Heart right ventricle (tissue), 16 donors: ENCODE data around the gene TXNRD2. TPM values are rescaled to one million over a fixed set of nuclear protein-coding genes. Genes with fewer than 3 reads are reported as not detected.

Experiments used
- ATAC-seq, 8 donors: fragments of 200-7000 bp; cut with Tn5 transposase; one replicate each; pipeline ENCODE4 v1.9.1; 2020; ENCODE audit warnings: mild to moderate bottlenecking in 8 of 8, moderate library complexity in 8 of 8, moderate number of reproducible peaks in 1 of 8
- DNase-seq, 2 donors: peaks; one replicate each; pipeline ENCODE4 v3.0.0-alpha.2; 2020
- H3K27ac ChIP-seq, 10 donors: fragments of 200-600 bp; sonication (generic) in 2 of 10; one replicate each; pipeline versions ENCODE4 v1.5.0 to v1.8.0; 2020 to 2022; ENCODE audit warnings: mild to moderate bottlenecking in 3 of 10
- H3K27me3 ChIP-seq, 7 donors: fragments of 200-600 bp; one replicate each; pipeline ENCODE4 v1.8.0; 2021 to 2022; ENCODE audit warnings: mild to moderate bottlenecking in 2 of 7
- H3K36me3 ChIP-seq, 9 donors: fragments of 200-600 bp; sonication (generic) in 1 of 9; one replicate each; pipeline versions ENCODE4 v1.5.0 to v1.8.0; 2020 to 2022; ENCODE audit warnings: mild to moderate bottlenecking in 2 of 9
- H3K4me1 ChIP-seq, 9 donors: fragments of 200-600 bp; sonication (generic) in 1 of 9; one replicate each; pipeline versions ENCODE4 v1.5.0 to v1.8.0; 2020 to 2022; ENCODE audit warnings: mild to moderate bottlenecking in 4 of 9
- H3K4me3 ChIP-seq, 10 donors: fragments of 200-600 bp; sonication (generic) in 2 of 10; one replicate each; pipeline versions ENCODE4 v1.5.0 to v1.8.0; 2020 to 2022; ENCODE audit warnings: mild to moderate bottlenecking in 7 of 10, moderate library complexity in 2 of 10
- H3K9me3 ChIP-seq, 11 donors: fragments of 200-600 bp in 10 of 11; sonication (generic) in 2 of 11; one replicate each; pipeline versions ENCODE4 v1.5.0 to v1.8.0; 2013 to 2022; ENCODE audit warnings: mild to moderate bottlenecking in 2 of 11, control low read depth in 1 of 11, moderate library complexity in 1 of 11
- WGBS, 2 donors: extraction: QIAGEN DNeasy Blood & Tissue Kit; methylation state at CpG; one replicate each; pipeline ENCODE4 v1.1.7; 2013; ENCODE audit warnings: inconsistent platforms in 1 of 2; 5-methylcytosine and 5-hydroxymethylcytosine counted together
- intact Hi-C, 10 donors: fragments of 100-400 bp; cut with DNase I; formaldehyde crosslinking; loops; one replicate each; pipeline versions ENCODE4 v1.11.1 to v1.14.2; 2022
- polyA plus RNA-seq, 2 donors: library from polyadenylated mRNA; stranded (reverse); fragments of 200-250 nt; gene quantifications; one replicate each; pipeline ENCODE4 v1.2.3, GENCODE V29; 2013
- total RNA-seq, 10 donors: library from RNA; stranded (reverse); fragmentation: NEBNext Ultra II Directional in 3 of 10; extraction: Animal tissue kit (Norgen Biotek cat#: 25700) in 3 of 10; gene quantifications; one replicate each; pipeline versions ENCODE4 v1.2.1 to v1.2.4, GENCODE V29; 2021 to 2023
- TF ChIP-seq, protein P1 (sequence below), 9 donors: fragments of 200-600 bp; sonication (generic) in 2 of 9; IDR thresholded peaks; one replicate each; pipeline versions ENCODE4 v1.5.0 to v1.8.0; 2021 to 2022; ENCODE audit warnings: antibody characterized with exemption in 9 of 9, mild to moderate bottlenecking in 5 of 9, moderate library complexity in 1 of 9
- donor health status: Arrhythmogenic right ventricular cardiomyopathy.
- donor health status: ischemic (EF 13 %, LVEDD 7.1; RV severe dilation, severe dysfunction).
- donor health status: healthy with polysubstance abuse.
- donor health status: DM: no; HTN: yes; CAD: no.
- donor health status: DM: no; HTN: no; CAD: no.
- donor health status: ischemic (EF 25% LVEDD 6.9; RV normal size, moderate dysfunction).
- donor health status: ischemic (EF 25% LVEDD 5.7; RV mildly dilated, moderate dysfunction).
- donor health status: healthy.
- donor health status: DM: yes; HTN: yes; CAD: no.
- donor health status: Ischemic cardiomyopathy.
- donor health status: ischemic (EF 35%, LVEDD 5.7; RV mildly dilated, moderate dysfunction).
- donor health status: nonischemic (EF 11% LVEDD 7.7; RV severe dilation, severe dysfunction).
- donor health status: DM: yes; HTN: yes; CAD: no.
- donor health status: PGD.
- donor health status: ischemic (EF 29% LVEDD 5.4; RV normal size, mild dysfunction).
- donor health status: nonischemic (EF 23%, LVEDD 6.1; RV moderate dilation, normal function).

Gene TXNRD2
- total and polyA plus RNA-seq, 12 donors, result 25.8 to 103 (median 35.0) TPM

DNA sequence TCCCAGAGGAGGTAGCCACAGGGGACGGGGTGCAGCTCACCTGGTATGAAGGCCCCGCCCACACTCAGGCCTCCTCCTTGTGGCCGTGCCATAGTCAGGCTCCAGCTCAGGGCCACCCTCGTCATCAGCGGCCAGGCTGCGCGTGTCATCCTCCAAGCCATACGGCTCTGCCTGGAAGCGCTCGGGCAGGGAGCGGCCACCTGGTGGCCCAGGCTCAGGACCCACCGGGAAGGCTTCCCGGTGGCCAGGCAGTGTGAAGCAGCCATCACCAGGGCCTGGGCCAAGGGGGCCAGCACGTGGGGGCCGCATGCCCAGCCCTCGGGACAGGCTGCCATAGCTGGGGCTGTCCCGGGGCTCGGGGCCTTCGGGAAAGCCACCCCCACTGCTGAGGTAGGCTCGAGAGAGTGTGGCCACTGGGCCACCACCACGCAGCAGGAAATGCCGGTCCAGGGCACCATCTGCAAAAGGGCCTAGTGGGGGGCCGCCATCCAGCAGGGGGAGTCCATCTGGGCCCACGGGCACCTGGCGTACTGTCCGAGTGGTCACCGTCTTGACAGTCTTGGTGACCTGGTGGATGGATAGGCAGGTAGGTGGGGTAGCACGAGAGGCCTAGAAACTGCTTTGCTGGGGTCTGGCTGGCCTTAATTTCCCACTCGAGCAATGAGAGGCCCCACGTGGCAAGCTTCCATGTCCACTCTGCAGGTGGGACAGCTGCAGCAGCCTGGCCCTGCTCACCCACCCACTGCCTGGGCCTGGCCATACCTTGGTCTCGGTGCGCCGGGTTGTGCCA, 39.7 kb upstream of the TXNRD2 start:
- Histone ChIP-seq H3K4me3 (no peak overlapping the region), H3K27me3 (no peaks in the 10 kb centered on the region), H3K36me3 (peaks cover 0 to 57% (median 14%) of the 10 kb centered on the region in 9 donors), H3K9me3 (no peaks in the 10 kb centered on the region), H3K4me1 (peaks cover 32 to 43% (median 38%) of the 10 kb centered on the region in 9 donors), H3K27ac (no peak overlapping the region)
- TF ChIP-seq, protein P1, sequence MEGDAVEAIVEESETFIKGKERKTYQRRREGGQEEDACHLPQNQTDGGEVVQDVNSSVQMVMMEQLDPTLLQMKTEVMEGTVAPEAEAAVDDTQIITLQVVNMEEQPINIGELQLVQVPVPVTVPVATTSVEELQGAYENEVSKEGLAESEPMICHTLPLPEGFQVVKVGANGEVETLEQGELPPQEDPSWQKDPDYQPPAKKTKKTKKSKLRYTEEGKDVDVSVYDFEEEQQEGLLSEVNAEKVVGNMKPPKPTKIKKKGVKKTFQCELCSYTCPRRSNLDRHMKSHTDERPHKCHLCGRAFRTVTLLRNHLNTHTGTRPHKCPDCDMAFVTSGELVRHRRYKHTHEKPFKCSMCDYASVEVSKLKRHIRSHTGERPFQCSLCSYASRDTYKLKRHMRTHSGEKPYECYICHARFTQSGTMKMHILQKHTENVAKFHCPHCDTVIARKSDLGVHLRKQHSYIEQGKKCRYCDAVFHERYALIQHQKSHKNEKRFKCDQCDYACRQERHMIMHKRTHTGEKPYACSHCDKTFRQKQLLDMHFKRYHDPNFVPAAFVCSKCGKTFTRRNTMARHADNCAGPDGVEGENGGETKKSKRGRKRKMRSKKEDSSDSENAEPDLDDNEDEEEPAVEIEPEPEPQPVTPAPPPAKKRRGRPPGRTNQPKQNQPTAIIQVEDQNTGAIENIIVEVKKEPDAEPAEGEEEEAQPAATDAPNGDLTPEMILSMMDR (IDR thresholded peaks at IDR 0.05), result no peak
- ATAC-seq (no peak), DNase-seq (peak in 1 of 2 donors; percentile 14)
- intact Hi-C loops, result no loop called here
- WGBS, 2 donors, result 91 to 94% methylated on average over 33 of the region's 33 CpGs

DNA sequence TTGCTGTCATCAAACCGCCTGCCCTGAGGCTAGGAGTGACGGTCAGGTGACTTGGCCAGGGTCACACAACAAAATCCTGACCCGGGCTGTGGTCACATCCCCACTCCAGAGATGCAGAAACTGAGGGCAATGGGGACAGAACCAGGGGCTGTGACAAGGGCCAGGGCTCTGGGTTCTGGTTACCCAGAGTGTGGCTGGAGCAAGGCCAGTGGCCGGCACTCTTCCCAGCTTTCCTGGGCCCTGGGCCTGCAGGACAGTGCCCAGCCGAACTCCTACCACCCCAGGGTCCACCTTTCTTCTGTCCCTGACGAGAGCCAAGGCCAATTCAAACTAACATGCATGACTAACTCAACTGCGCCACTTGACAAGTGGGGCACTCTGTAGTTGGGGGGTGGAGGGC, 39.1 kb upstream of the TXNRD2 start:
- Histone ChIP-seq H3K9me3 (no peaks in the 10 kb centered on the region), H3K36me3 (peaks cover 0 to 61% (median 16%) of the 10 kb centered on the region in 9 donors), H3K4me3 (no peak overlapping the region), H3K27me3 (no peaks in the 10 kb centered on the region), H3K4me1 (peaks cover 26 to 38% (median 32%) of the 10 kb centered on the region in 9 donors), H3K27ac (no peak overlapping the region)
- TF ChIP-seq, protein P1 (IDR thresholded peaks at IDR 0.05), result no peak
- ATAC-seq (no peak), DNase-seq (no peak)
- 92% methylated on average over 7 of the region's 7 CpGs for WGBS, 2 donors
- intact Hi-C loops, result no loop called here

DNA sequence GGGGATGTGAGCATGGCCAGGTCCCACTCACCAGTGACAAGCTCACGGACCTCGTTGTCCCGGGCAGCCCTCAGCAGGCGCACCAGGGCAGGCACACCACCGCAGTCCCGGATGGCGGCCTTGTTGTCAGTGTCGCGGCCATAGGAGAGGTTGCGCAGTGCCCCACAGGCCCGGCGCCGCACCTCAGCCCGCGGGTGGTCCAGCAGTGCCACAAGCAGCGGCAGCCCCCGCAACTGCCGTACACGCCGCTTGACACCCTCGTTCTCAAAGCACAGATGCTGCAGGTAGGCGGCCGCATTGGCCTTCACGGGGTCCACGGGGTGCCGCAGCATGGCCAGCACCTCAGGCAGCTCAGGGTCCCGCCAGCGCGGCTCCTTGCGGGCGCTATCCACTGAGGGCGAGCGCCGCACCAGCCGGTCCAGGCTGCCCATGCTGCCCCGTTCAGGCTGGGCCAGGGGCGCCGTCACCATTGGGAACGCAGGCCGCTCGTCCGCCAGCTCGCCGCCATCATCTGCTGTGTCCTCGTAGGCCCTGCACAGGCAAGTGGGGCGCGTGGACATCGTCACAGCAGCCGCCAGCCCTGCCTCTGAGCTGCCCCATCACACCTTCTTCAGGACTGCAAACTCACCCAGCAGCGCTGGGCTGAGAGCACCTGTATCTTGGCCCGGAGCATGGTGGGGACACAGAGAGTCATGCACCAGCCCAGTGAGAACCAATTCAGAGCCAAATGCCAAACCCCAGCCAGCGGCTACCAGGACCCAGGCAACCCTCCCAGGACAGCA, 38.3 kb upstream of the TXNRD2 start:
- Histone ChIP-seq H3K9me3 (no peaks in the 10 kb centered on the region), H3K36me3 (peaks cover 0 to 61% (median 16%) of the 10 kb centered on the region in 9 donors), H3K27me3 (no peaks in the 10 kb centered on the region), H3K27ac (no peak overlapping the region), H3K4me3 (no peak overlapping the region), H3K4me1 (peaks cover 18 to 38% (median 24%) of the 10 kb centered on the region in 9 donors)
- TF ChIP-seq, protein P1 (IDR thresholded peaks at IDR 0.05), result no peak
- no peak for DNase-seq
- intact Hi-C loops, result loop anchor here in 1 of 10 donors (10.0 kb wide), 1 partner anchor 145 kb away; no protein-coding TSS in a partner anchor
- WGBS, 2 donors, result 94 to 95% methylated on average over 52 of the region's 52 CpGs
- ATAC-seq, result no peak

DNA sequence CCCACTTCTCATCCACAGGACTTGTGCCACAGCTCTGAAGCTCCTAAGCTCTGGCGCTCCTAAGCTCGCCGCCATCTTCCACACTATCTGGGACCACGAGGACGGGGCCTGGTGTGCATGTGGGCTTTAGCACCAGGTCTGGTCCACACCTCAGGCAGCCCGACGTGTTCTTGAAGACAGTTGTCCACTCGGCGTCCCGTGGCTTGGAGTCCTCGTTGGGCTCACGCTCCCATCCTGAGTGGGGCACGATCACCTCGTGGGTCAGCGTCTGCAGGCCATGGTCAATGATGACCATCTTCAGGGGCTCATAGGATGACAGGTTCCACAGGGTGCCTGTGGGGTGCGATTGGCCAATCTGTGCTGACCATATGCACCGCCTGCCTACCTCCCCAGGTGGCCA, 37.1 kb upstream of the TXNRD2 start:
- intact Hi-C loops, result loop anchor here in 1 of 10 donors (10.0 kb wide), 1 partner anchor 146 kb away; no protein-coding TSS in a partner anchor
- peaks cover 10 to 31% (median 15%) of the 10 kb centered on the region in 9 donors for H3K4me1 ChIP-seq
- DNase-seq (no peak), ATAC-seq (no peak)
- no peaks in the 10 kb centered on the region for H3K9me3 ChIP-seq
- no peak overlapping the region for H3K27ac ChIP-seq
- H3K4me3 ChIP-seq, result no peak overlapping the region
- H3K36me3 ChIP-seq, result peaks cover 0 to 66% (median 16%) of the 10 kb centered on the region in 9 donors
- H3K27me3 ChIP-seq, result no peaks in the 10 kb centered on the region
- WGBS, 2 donors, result 95% methylated on average over 17 of the region's 17 CpGs
- TF ChIP-seq, protein P1 (IDR thresholded peaks at IDR 0.05), result no peak
